HG03558 (cell line): Measurements from ENCODE around the gene CLEC16A.

Experiments
- ATAC-seq: cut with Tn5 transposase; IDR thresholded peaks from one replicate; pipeline ENCODE4 v1.9.1; 2021; ENCODE audit warnings: moderate number of reproducible peaks; ENCODE audit not compliant: unreplicated experiment; ENCODE audit errors: extremely low read depth

The CLEC16A gene

GRCh38 chr16:11127610-11128195 is 183.3 kb downstream of the CLEC16A start:
- no peak for ATAC-seq

GRCh38 chr16:11128211-11129141 is 184.1 kb downstream of the CLEC16A start:
- no peak for ATAC-seq

GRCh38 chr16:11129378-11129781 is 185.0 kb downstream of the CLEC16A start:
- ATAC-seq = no peak

- ATAC-seq = no peak
Observed at GRCh38 chr16:11130978-11131665, 186.8 kb downstream of the CLEC16A start.

GRCh38 chr16:11131706-11132105 is 187.3 kb downstream of the CLEC16A start:
- no peak for ATAC-seq

- ATAC-seq = no peak
Observed at GRCh38 chr16:11133344-11133943, 189.1 kb downstream of the CLEC16A start.

GRCh38 chr16:11134722-11135463 is 190.5 kb downstream of the CLEC16A start:
- ATAC-seq = no peak

- ATAC-seq = no peak
Observed at GRCh38 chr16:11135464-11135973, 191.2 kb downstream of the CLEC16A start.

GRCh38 chr16:11136600-11136999 is 192.2 kb downstream of the CLEC16A start:
- ATAC-seq = no peak

GRCh38 chr16:11138022-11138768 is 193.8 kb downstream of the CLEC16A start:
- no peak for ATAC-seq

- ATAC-seq = no peak
Observed at GRCh38 chr16:11138769-11139325, 194.5 kb downstream of the CLEC16A start.

GRCh38 chr16:11139326-11140097 is 195.1 kb downstream of the CLEC16A start:
- no peak for ATAC-seq

GRCh38 chr16:11140098-11140375 is 195.7 kb downstream of the CLEC16A start:
- no peak for ATAC-seq

- no peak for ATAC-seq
Observed at GRCh38 chr16:11140466-11140865, 196.1 kb downstream of the CLEC16A start.

GRCh38 chr16:11140867-11141266 is 196.5 kb downstream of the CLEC16A start:
- ATAC-seq = no peak

- ATAC-seq = no peak
Observed at GRCh38 chr16:11141409-11142260, 197.3 kb downstream of the CLEC16A start.

- ATAC-seq = no peak
Observed at GRCh38 chr16:11142261-11142630, 197.9 kb downstream of the CLEC16A start.
